ENCODE measurements around the gene PIK3CA.
"Not testable (repeated sequence)": the region's sequence is repeated elsewhere in the genome, so short reads cannot be mapped to it uniquely, and the experiment has no call there.

Gene PIK3CA

GRCh38 chr3:179265875-179266274, 117.7 kb downstream of the PIK3CA start:
- no peak for TF ChIP-seq CTCF (IDR thresholded peaks at IDR 0.05; ENCODE audit: extremely low read depth, missing control alignments)
- DNase-seq (ENCODE audit: low spot score), result peak; percentile 43

- DNase-seq (ENCODE audit: low spot score), result no peak
- TF ChIP-seq CTCF (IDR thresholded peaks at IDR 0.05; ENCODE audit: extremely low read depth, missing control alignments), result no peak
These were observed 118.6 kb downstream of the PIK3CA start for GRCh38 chr3:179266701-179267211.

GRCh38 chr3:179268400-179269051, 120.4 kb downstream of the PIK3CA start:
- TF ChIP-seq CTCF (IDR thresholded peaks at IDR 0.05; ENCODE audit: extremely low read depth, missing control alignments), result no peak
- DNase-seq (ENCODE audit: low spot score), result no peak

- DNase-seq (ENCODE audit: low spot score), result no peak
- TF ChIP-seq CTCF (IDR thresholded peaks at IDR 0.05; ENCODE audit: extremely low read depth, missing control alignments), result no peak
These were observed 121.1 kb downstream of the PIK3CA start for GRCh38 chr3:179269152-179269707.

GRCh38 chr3:179272385-179272784, 124.2 kb downstream of the PIK3CA start:
- TF ChIP-seq CTCF (IDR thresholded peaks at IDR 0.05; ENCODE audit: extremely low read depth, missing control alignments), result no peak
- no peak for DNase-seq (ENCODE audit: low spot score)

GRCh38 chr3:179274434-179274833, 126.3 kb downstream of the PIK3CA start:
- not testable (repeated sequence) for DNase-seq (ENCODE audit: low spot score)

GRCh38 chr3:179276001-179276400, 127.8 kb downstream of the PIK3CA start:
- TF ChIP-seq CTCF (IDR thresholded peaks at IDR 0.05; ENCODE audit: extremely low read depth, missing control alignments), result no peak
- no peak for DNase-seq (ENCODE audit: low spot score)

GRCh38 chr3:179276743-179277142, 128.6 kb downstream of the PIK3CA start:
- no peak for TF ChIP-seq CTCF (IDR thresholded peaks at IDR 0.05; ENCODE audit: extremely low read depth, missing control alignments)
- no peak for DNase-seq (ENCODE audit: low spot score)
